ELR (cell line): ENCODE data around the gene DIP2C.
"Not testable (repeated sequence)": the region's sequence is repeated elsewhere in the genome, so short reads cannot be mapped to it uniquely, and the experiment has no call there.

Source experiments
- DNase-seq: peaks from one replicate; pipeline ENCODE4 v3.0.0-alpha.2; 2015; ENCODE audit warnings: low read depth

Gene DIP2C

GRCh38 chr10:660970-661596 is 28.4 kb downstream of the DIP2C start:
- no peak for DNase-seq

- no peak for DNase-seq
Measured at GRCh38 chr10:660413-660969, 29.0 kb downstream of the DIP2C start.

GRCh38 chr10:659688-660141 is 29.8 kb downstream of the DIP2C start:
- peak; percentile 54 for DNase-seq

- not testable (repeated sequence) for DNase-seq
Measured at GRCh38 chr10:657816-658350, 31.6 kb downstream of the DIP2C start.

GRCh38 chr10:656883-657282 is 32.6 kb downstream of the DIP2C start:
- DNase-seq: no peak

- DNase-seq: no peak
Measured at GRCh38 chr10:655184-655583, 34.3 kb downstream of the DIP2C start.

- DNase-seq: no peak
Measured at GRCh38 chr10:654647-654996, 34.8 kb downstream of the DIP2C start.

GRCh38 chr10:653991-654646 is 35.3 kb downstream of the DIP2C start:
- no peak for DNase-seq

- not testable (repeated sequence) for DNase-seq
Measured at GRCh38 chr10:652832-653459, 36.5 kb downstream of the DIP2C start.

GRCh38 chr10:652233-652632 is 37.2 kb downstream of the DIP2C start:
- no peak for DNase-seq

- no peak for DNase-seq
Measured at GRCh38 chr10:651692-652091, 37.8 kb downstream of the DIP2C start.

- DNase-seq: peak; percentile 15
Measured at GRCh38 chr10:650886-651615, 38.4 kb downstream of the DIP2C start.

GRCh38 chr10:650441-650851 is 39.0 kb downstream of the DIP2C start:
- no peak for DNase-seq

- no peak for DNase-seq
Measured at GRCh38 chr10:649798-650440, 39.5 kb downstream of the DIP2C start.

GRCh38 chr10:649445-649797 is 40.0 kb downstream of the DIP2C start:
- no peak for DNase-seq

- DNase-seq: not testable (repeated sequence)
Measured at GRCh38 chr10:647019-647418, 42.4 kb downstream of the DIP2C start.

- no peak for DNase-seq
Measured at GRCh38 chr10:646118-646524, 43.3 kb downstream of the DIP2C start.

- DNase-seq: no peak
Measured at GRCh38 chr10:644943-645334, 44.5 kb downstream of the DIP2C start.

GRCh38 chr10:644076-644942 is 45.2 kb downstream of the DIP2C start:
- no peak for DNase-seq

GRCh38 chr10:642186-642890 is 47.1 kb downstream of the DIP2C start:
- DNase-seq: no peak
